H1 (cell line): ENCODE results near the gene METTL9. TPM values are rescaled to one million over a fixed set of nuclear protein-coding genes. Genes with fewer than 3 reads are reported as not detected.

Experiments used
- CTCF ChIA-PET: fragments of 300-600 bp; sonication (Branson Sonifier 250); formaldehyde crosslinking; loops from one replicate; lab custom pipeline; 2021; ENCODE audit not compliant: partially characterized antibody; lab: Charles Lee
- POLR2A ChIA-PET: fragments of 300-600 bp; sonication (Branson Sonifier 250); formaldehyde crosslinking; loops from one replicate; lab custom pipeline; 2021; ENCODE audit warnings: inconsistent platforms; ENCODE audit not compliant: partially characterized antibody; lab: Charles Lee
- DNase-seq, 2 experiments: peaks; one replicate each; pipeline versions ENCODE4 v3.0.0 to v3.0.0-alpha.2; 2010 to 2022; ENCODE audit warnings: low spot score in 2 of 2, low read depth in 1 of 2, mixed read lengths in 1 of 2
- FAIRE-seq: peaks from 2 replicates; lab custom pipeline; 2011; peaks lifted over from hg19 to GRCh38; lab: Jason Lieb, UNC
- H2AFZ ChIP-seq: 2 replicates; pipeline ENCODE4 v1.8.1; 2012; ENCODE audit warnings: low read length, inconsistent platforms
- H2AK5ac ChIP-seq: 2 replicates; pipeline ENCODE4 v1.6.1; 2013; ENCODE audit warnings: low read depth, low read length
- H2BK120ac ChIP-seq: replicated peaks from 2 replicates; pipeline ENCODE3; 2013; ENCODE audit warnings: low read depth, low read length, inconsistent platforms
- H2BK12ac ChIP-seq: 2 replicates; pipeline ENCODE4 v1.6.1; 2013; ENCODE audit warnings: low read depth, low read length
- H2BK15ac ChIP-seq: 2 replicates; pipeline ENCODE4 v1.6.1; 2013; ENCODE audit warnings: low read length
- H2BK20ac ChIP-seq: 2 replicates; pipeline ENCODE4 v1.6.1; 2013; ENCODE audit warnings: low read length
- H2BK5ac ChIP-seq: 2 replicates; pipeline ENCODE4 v1.6.1; 2013; ENCODE audit warnings: low read depth, low read length
- H3K14ac ChIP-seq: 2 replicates; pipeline ENCODE4 v1.6.1; 2013; ENCODE audit warnings: inconsistent platforms; ENCODE audit not compliant: insufficient read length
- H3K18ac ChIP-seq: 2 replicates; pipeline ENCODE4 v1.6.1; 2013; ENCODE audit warnings: low read length; ENCODE audit errors: extremely low read depth
- H3K23ac ChIP-seq: 2 replicates; pipeline ENCODE4 v1.6.1; 2013; ENCODE audit warnings: inconsistent platforms; ENCODE audit not compliant: insufficient read length
- H3K23me2 ChIP-seq: 2 replicates; pipeline ENCODE4 v1.6.1; 2013; ENCODE audit warnings: low read depth, low read length
- H3K27ac ChIP-seq: 2 replicates; pipeline ENCODE4 v1.6.1; 2011; ENCODE audit warnings: low read depth, low read length, inconsistent platforms
- H3K27me3 ChIP-seq, 4 experiments: replicated peaks in 1 of 4; 1 replicate in 1 of 4; 2 replicates in 3 of 4; pipeline versions ENCODE4 v1.6.1 to v1.8.1; 2011 to 2013; ENCODE audit warnings: low read length in 3 of 4, mild to moderate bottlenecking in 3 of 4, inconsistent platforms in 2 of 4, mixed read lengths in 2 of 4, moderate library complexity in 1 of 4; ENCODE audit not compliant: control insufficient read depth in 3 of 4, insufficient read depth in 3 of 4; ENCODE audit errors: extremely low read depth in 1 of 4
- H3K36me3 ChIP-seq, 4 experiments: 2 replicates each; pipeline versions ENCODE4 v1.6.1 to v1.8.1; 2011 to 2013; ENCODE audit warnings: mild to moderate bottlenecking in 4 of 4, low read length in 3 of 4, moderate library complexity in 2 of 4, control low read depth in 1 of 4, inconsistent platforms in 1 of 4; ENCODE audit not compliant: insufficient read depth in 4 of 4, control insufficient read depth in 2 of 4
- H3K4ac ChIP-seq: replicated peaks from 2 replicates; pipeline ENCODE3; 2013; ENCODE audit warnings: low read length, low read depth, mixed read lengths, inconsistent platforms; ENCODE audit not compliant: insufficient read length
- H3K4me1 ChIP-seq, 4 experiments: replicated peaks in 1 of 4; 1 replicate in 1 of 4; 2 replicates in 3 of 4; pipeline versions ENCODE4 v1.6.1 to v1.8.1; 2011 to 2013; ENCODE audit warnings: low read length in 3 of 4, inconsistent platforms in 2 of 4, mixed read lengths in 1 of 4; ENCODE audit not compliant: insufficient read depth in 4 of 4, control insufficient read depth in 3 of 4
- H3K4me2 ChIP-seq, 2 experiments: 2 replicates each; pipeline versions ENCODE4 v1.6.1 to v1.8.1; 2011 to 2013; ENCODE audit warnings: low read depth in 2 of 2, low read length in 2 of 2, control low read depth in 1 of 2, inconsistent platforms in 1 of 2, mild to moderate bottlenecking in 1 of 2; ENCODE audit not compliant: insufficient read depth in 1 of 2
- H3K4me3 ChIP-seq, 4 experiments: fragments of 200-600, 300-600 bp in 1 of 4; sonication (generic), shearing (Covaris generic), sonication (Bioruptor Twin) in 1 of 4; 2 replicates each; pipeline versions ENCODE4 v1.5.1 to v1.8.1; 2011 to 2016; ENCODE audit warnings: low read length in 4 of 4, low read depth in 3 of 4, control low read depth in 2 of 4, inconsistent platforms in 2 of 4, mild to moderate bottlenecking in 2 of 4, mixed read lengths in 1 of 4, moderate library complexity in 1 of 4; ENCODE audit not compliant: insufficient read depth in 2 of 4; ENCODE audit errors: extremely low read depth in 1 of 4
- H3K56ac ChIP-seq: replicated peaks from 2 replicates; pipeline ENCODE3; 2013; ENCODE audit warnings: low read depth, mild to moderate bottlenecking, mixed read lengths, low read length, inconsistent platforms; ENCODE audit not compliant: insufficient read length
- H3K79me1 ChIP-seq: 2 replicates; pipeline ENCODE4 v1.6.1; 2013; ENCODE audit warnings: low read depth, low read length, control low read depth
- H3K79me2 ChIP-seq, 2 experiments: 2 replicates each; pipeline versions ENCODE4 v1.6.1 to v1.8.1; 2012 to 2013; ENCODE audit warnings: low read length in 2 of 2, mild to moderate bottlenecking in 2 of 2, inconsistent platforms in 1 of 2; ENCODE audit not compliant: insufficient read depth in 2 of 2, control insufficient read depth in 1 of 2
- H3K9ac ChIP-seq, 4 experiments: replicated peaks in 1 of 4; 1 replicate in 1 of 4; 2 replicates in 3 of 4; pipeline versions ENCODE4 v1.6.1 to v1.8.1; 2011 to 2013; ENCODE audit warnings: low read depth in 3 of 4, low read length in 3 of 4, control low read depth in 2 of 4, mild to moderate bottlenecking in 2 of 4, moderate library complexity in 2 of 4, inconsistent platforms in 1 of 4; ENCODE audit errors: extremely low read depth in 1 of 4
- H3K9me3 ChIP-seq, 2 experiments: 2 replicates each; pipeline versions ENCODE4 v1.6.1 to v1.8.1; 2012 to 2013; ENCODE audit warnings: mild to moderate bottlenecking in 2 of 2, moderate library complexity in 2 of 2, control low read depth in 1 of 2, inconsistent platforms in 1 of 2, low read depth in 1 of 2, low read length in 1 of 2, mixed read lengths in 1 of 2; ENCODE audit not compliant: insufficient read depth in 2 of 2
- H4K20me1 ChIP-seq, 2 experiments: replicated peaks in 1 of 2; 2 replicates each; pipeline versions ENCODE3 to v1.8.1; 2011 to 2013; ENCODE audit warnings: inconsistent platforms in 2 of 2, low read length in 2 of 2, mild to moderate bottlenecking in 1 of 2; ENCODE audit not compliant: insufficient read depth in 2 of 2, control insufficient read depth in 1 of 2
- H4K5ac ChIP-seq: 2 replicates; pipeline ENCODE4 v1.6.1; 2013; ENCODE audit warnings: low read length, low read depth, mixed read lengths, inconsistent platforms; ENCODE audit not compliant: insufficient read length
- H4K8ac ChIP-seq: 2 replicates; pipeline ENCODE4 v1.8.0; 2013; ENCODE audit warnings: mild to moderate bottlenecking, moderate library complexity, low read length, inconsistent platforms; ENCODE audit not compliant: insufficient read depth; ENCODE audit errors: extremely low read depth
- H4K91ac ChIP-seq: replicated peaks from 2 replicates; pipeline ENCODE3; 2013; ENCODE audit warnings: low read length, mixed read lengths, inconsistent platforms; ENCODE audit not compliant: insufficient read length
- ATF3 ChIP-seq: IDR thresholded peaks from 2 replicates; pipeline ENCODE4 v1.6.1; 2011; ENCODE audit warnings: low read depth, mild to moderate bottlenecking, low read length; ENCODE audit not compliant: insufficient read depth
- CHD2 ChIP-seq: IDR thresholded peaks from 2 replicates; pipeline ENCODE4 v1.6.1; 2012; ENCODE audit warnings: low read length, improper control_type of control experiment
- CTBP2 ChIP-seq: IDR thresholded peaks from 2 replicates; pipeline ENCODE4 v1.7.0; 2011; ENCODE audit warnings: borderline replicate concordance, mild to moderate bottlenecking, moderate library complexity, mixed read lengths, low read length; ENCODE audit not compliant: insufficient read depth, insufficient read length
- HDAC6 ChIP-seq: IDR thresholded peaks from one replicate; pipeline ENCODE4 v1.7.1; 2012; ENCODE audit warnings: low read depth, mild to moderate bottlenecking, inconsistent platforms, low read length, moderate library complexity
- JUN ChIP-seq: IDR thresholded peaks from 2 replicates; pipeline ENCODE4 v1.6.1; 2011; ENCODE audit warnings: low read depth, mild to moderate bottlenecking, improper control_type of control experiment, low read length
- NANOG ChIP-seq: IDR thresholded peaks from 2 replicates; pipeline ENCODE4 v1.6.1; 2011; ENCODE audit warnings: low read length, low read depth, mild to moderate bottlenecking, inconsistent platforms; ENCODE audit not compliant: insufficient read depth, poor library complexity, severe bottlenecking
- SAP30 ChIP-seq: fragments of 300-600 bp; sonication (generic); IDR thresholded peaks from 2 replicates; pipeline ENCODE4 v1.7.1; 2012; ENCODE audit warnings: low read length, moderate library complexity, mild to moderate bottlenecking, inconsistent platforms; ENCODE audit not compliant: insufficient read depth, insufficient replicate concordance
- TAF7 ChIP-seq: optimal IDR thresholded peaks from 2 replicates; pipeline ENCODE3; 2011; ENCODE audit warnings: low read depth, mild to moderate bottlenecking, inconsistent platforms, low read length, moderate library complexity, borderline replicate concordance
- TBP ChIP-seq: IDR thresholded peaks from 2 replicates; pipeline ENCODE4 v1.6.1; 2011; ENCODE audit warnings: low read depth, low read length, improper control_type of control experiment
- WGBS, 2 experiments: shearing (Covaris generic) in 1 of 2; methylation state at CpG; one replicate each; pipeline versions ENCODE4 v1.1.6 to v1.1.7; 2013 to 2015; ENCODE audit warnings: low lambda C conversion rate in 2 of 2, mixed read lengths in 2 of 2, inconsistent platforms in 1 of 2, low coverage in 1 of 2, missing lambda C conversion rate in 1 of 2; ENCODE audit not compliant: insufficient replicate concordance in 2 of 2, insufficient coverage in 1 of 2, insufficient read length in 1 of 2; ENCODE audit errors: extremely low coverage in 1 of 2, missing lambda C conversion rate in 1 of 2; 5-methylcytosine and 5-hydroxymethylcytosine counted together
- polyA plus RNA-seq, 7 experiments: library from polyadenylated mRNA; depleted of rRNA in 3 of 7; stranded (reverse) in 5 of 7; unstranded in 2 of 7; fragments of >200 nt in 5 of 7; fragments of 200-250 nt in 2 of 7; gene quantifications; 1 replicate in 5 of 7; 2 replicates in 1 of 7; 4 replicates in 1 of 7; pipeline versions ENCODE4 v1.2.1 to v1.2.3, GENCODE V29; 2011 to 2013; ENCODE audit warnings: missing spikeins in 2 of 7, mixed read lengths in 2 of 7
- total RNA-seq: library from RNA; stranded (reverse); fragmentation: NEBNext Ultra II Directional; extraction: Animal tissue kit (Norgen Biotek cat#: 25700); gene quantifications from 2 replicates; pipeline ENCODE4 v1.2.1, GENCODE V29; 2021

METTL9 gene
- total and polyA plus RNA-seq, 2 of the 8 experiments (the other 6 are each of a cell fraction or from before 2014, with no cell fraction given), result 45.4 to 112 TPM

DNA sequence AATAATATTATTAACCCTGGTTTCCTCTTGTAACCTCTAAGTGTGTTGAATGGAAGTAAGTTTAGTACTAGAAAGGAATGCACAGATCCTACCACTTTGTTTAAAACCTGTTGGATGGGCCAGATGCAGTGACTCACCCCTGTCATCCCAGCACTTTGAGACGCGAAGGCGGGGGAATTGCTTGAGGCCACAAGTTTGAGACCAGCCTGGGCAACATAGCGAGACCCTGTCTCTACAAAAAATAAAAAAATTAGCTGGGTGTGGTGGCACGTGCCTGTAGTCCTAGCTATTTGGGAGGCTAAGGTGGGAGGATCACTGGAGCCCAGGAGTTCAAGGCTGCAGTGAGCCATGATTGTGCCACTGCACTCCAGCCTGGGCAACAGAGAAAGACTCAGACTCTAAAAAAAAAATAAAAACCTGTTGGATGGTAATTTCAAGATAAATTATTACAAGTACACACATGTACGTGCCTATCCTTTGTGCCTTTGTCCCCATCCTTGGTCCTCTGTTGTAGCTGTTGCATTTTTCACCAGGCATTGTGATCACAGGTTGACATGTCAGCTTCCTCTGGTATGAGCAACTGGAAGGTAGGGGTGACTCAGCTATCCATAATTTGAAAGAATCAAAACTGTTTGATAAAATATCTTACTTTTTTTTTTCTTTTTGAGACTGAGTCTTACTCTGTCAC lies 30.7 kb upstream of the METTL9 start:
- TF ChIP-seq ATF3 (no peak), TBP (no peak), HDAC6 (no peak), TAF7 (no peak), CHD2 (no peak), CTBP2 (no peak), JUN (no peak), NANOG (no peak), SAP30 (no peak)
- no peak overlapping the region for H2AFZ ChIP-seq
- H3K79me2 ChIP-seq, result no peaks in the 10 kb centered on the region
- no peaks in the 10 kb centered on the region for H3K4me1 ChIP-seq
- H2BK5ac ChIP-seq, result no peak overlapping the region
- DNase-seq (no peak), FAIRE-seq (no peak)
- no peak overlapping the region for H3K9ac ChIP-seq
- no peaks in the 10 kb centered on the region for H3K27me3 ChIP-seq
- H2BK120ac ChIP-seq, result no peak overlapping the region
- H3K56ac ChIP-seq, result no peak overlapping the region
- H3K14ac ChIP-seq, result no peak overlapping the region
- H4K5ac ChIP-seq, result no peak overlapping the region
- no peak overlapping the region for H3K4me2 ChIP-seq
- no peak overlapping the region for H3K18ac ChIP-seq
- no peak overlapping the region for H3K23ac ChIP-seq
- no peak overlapping the region for H4K8ac ChIP-seq
- no peak overlapping the region for H2BK20ac ChIP-seq
- H2AK5ac ChIP-seq, result no peak overlapping the region
- H4K20me1 ChIP-seq, result no peaks in the 10 kb centered on the region
- no peaks in the 10 kb centered on the region for H3K79me1 ChIP-seq
- H3K23me2 ChIP-seq, result no peaks in the 10 kb centered on the region
- no peak overlapping the region for H3K27ac ChIP-seq
- H4K91ac ChIP-seq, result no peak overlapping the region
- no peaks in the 10 kb centered on the region for H3K36me3 ChIP-seq
- ChIA-PET POLR2A (no interaction called here), CTCF (interaction anchor here (0.9 to 1.6 kb wide), 2 partner anchors 10 to 89 kb away, joined by 3 to 10 read pairs; no protein-coding TSS in a partner anchor)
- no peaks in the 10 kb centered on the region for H3K9me3 ChIP-seq
- no peak overlapping the region for H3K4me3 ChIP-seq
- H2BK12ac ChIP-seq, result no peak overlapping the region
- H3K4ac ChIP-seq, result no peak overlapping the region
- no peak overlapping the region for H2BK15ac ChIP-seq
- WGBS, 2 experiments, result 93% methylated on average over 6 of the region's 6 CpGs; no CpG with 5 or more reads in 1 of the 2 experiments
